Effector CD4-positive, alpha-beta T cell (primary cell): Measurements from ENCODE around the gene SPNS2.

Experiments
- DNase-seq: peaks from one replicate; pipeline ENCODE4 v3.0.0-alpha.2; 2020

SPNS2 gene

DNA sequence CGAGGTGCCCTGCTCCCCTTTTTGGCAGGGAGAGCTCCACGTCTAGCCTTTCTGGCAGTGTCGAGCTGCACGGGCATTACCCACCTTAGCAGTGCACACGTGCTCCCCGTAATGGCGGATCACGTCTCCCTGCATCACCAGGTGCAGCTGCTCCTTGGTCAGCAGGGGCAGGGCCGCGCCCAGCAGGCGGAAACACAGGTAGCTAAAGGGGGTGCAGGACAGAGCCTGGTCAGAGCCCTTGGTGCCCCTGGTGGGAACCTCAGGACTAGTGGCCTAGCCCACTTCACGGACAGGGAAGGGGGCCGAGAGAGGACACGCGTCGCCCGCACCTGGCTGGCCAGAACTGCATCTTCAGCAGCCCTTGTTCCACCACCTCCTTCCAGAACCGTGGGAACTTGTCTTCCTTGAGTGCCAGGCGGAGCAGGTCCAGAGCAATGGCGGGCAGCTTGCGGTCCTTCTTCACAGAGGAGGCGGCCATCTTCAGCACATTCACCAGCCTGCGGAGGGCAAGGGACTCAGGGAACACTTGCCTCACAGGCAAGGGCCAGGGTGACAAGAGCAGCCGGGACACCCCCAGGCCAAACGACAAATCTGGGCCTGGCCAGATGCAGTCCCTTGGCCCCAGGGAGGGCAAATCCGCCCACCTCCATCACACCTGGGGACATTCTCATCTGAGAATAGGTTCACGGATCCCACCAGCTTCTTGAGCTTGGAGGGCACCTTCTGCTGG lies 53.3 kb downstream of the SPNS2 start:
- DNase-seq = no peak

DNA sequence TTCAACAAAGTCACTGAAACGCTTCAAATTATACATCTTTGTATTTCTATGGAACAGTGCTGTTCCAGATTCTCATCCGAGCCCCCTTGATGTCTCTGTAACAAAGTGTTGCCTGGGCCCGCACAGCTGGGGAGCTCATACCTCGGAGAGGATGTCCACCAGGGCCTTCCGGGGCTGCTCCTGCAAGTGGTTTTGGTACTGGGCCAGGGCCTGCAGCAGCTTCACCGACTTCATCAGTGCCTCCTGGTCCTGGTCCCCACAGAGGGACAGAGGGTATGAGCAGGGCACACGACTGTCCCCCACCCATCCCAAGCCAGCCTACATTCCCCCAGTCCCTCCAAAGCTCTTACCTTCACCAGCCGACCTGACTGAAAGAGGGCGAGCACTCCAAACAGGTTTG lies 55.0 kb downstream of the SPNS2 start:
- DNase-seq = no peak

DNA sequence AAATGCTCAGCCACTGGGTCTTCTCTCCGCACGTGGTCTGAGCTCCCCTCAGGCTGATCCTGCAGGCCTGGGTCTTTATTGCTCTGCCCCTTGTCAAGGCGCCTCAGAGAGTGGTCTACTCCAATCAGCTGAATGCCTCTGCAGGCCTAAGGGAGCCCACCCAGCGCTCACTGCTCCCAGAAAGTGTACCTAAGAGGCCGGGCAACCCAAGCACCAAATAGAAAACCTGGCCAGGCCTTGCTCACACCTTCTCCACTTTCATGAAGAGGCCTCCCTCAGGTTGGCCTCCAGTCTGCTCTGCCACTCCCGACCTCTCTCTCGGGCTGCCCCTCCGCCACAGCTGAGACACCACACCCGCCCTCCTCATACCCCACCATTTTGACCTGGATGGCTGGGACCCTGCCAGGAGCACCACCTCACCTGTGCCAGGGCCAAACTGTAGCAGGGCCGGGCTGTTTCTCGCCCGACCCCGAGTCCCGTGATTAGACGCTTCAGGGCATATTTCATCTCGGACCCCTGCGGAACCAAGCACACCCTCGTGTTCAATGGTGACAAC lies 55.8 kb downstream of the SPNS2 start:
- no peak for DNase-seq

DNA sequence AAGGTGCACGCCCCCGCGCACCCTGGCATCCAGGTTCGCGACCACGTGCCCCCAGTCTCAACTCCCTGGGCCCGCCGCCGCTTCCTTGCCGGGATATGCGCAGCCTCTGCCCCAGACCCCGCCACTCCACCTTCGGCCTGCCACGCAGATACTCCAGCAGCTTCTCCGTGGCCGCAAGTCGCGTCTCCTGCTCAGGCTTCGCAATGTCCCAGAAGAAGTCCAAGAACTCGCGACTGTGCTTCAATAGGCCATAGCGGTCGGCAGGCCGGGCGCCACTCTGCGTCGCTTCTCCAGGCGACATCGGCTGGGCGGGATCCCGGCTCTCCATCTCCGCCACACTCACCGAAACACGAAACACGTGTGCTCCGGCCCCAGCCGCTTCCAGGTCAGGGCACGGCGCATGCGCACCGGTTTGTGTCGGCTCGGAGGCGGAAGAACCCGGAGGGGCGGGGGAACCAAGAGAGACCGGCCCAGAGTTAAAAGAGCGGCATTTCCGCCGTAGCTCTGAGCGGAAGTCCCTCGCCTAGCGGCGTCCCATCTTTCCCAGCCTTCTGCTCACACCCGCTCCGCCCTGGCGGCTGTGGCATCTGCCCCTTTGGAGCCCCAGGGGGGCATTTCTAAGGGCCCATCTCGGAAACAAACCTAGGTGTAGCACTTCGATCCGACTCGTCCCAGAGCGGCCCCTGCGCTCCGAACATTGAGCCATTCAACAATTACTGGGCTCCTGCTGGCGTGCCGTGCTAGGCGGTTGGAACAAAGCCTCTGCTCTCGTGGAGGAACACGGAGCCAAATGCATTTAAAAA lies 56.5 kb downstream of the SPNS2 start, which contains the start of gene MYBBP1A:
MYBBP1A (minus strand) TSS at position 388 of the 803 bp plus-strand sequence; CDS start at position 328, 60 bp downstream.
- DNase-seq = peak; percentile 97

DNA sequence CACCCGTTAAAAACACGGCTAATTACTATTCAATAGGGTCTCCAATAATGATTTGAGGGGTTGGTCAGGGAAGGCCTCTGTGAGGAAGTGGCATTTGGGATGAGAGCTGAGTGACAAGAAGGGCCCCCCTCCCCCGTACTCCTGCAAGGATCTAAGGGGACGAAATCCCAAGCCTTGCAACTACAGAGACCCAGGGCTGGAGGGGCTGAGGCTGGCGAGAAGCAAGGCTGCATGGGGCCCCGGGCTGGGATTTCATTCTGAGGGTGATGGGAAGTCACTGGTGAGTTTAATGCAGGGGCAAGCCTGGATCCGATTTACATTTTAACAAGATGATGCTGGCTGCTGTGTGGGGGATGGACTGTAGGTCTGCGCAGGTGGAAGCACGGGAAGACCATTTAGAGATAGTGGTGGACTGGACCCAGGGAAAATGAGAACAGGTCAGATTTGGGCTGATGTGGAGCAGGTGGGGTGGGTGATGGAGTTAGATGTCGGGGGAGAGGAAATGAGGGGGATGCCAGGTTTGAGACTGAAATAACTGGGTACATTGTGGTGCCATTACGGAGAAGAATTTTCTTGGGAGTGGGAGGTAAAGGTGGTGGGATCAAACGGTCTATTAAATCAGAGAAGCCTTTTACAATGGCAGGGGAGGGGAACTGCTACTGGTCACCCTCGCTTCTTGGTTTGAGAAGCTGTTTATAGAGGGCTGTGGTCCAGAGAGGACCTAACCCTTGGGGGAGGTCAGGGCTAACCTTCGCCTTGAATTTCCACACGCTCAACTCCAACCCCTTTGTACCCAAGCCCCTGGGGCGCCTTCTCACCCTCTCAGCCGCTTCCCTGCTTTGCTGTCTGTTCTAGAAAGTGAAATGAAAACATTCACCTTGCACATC lies 57.4 kb downstream of the SPNS2 start:
- no peak for DNase-seq

DNA sequence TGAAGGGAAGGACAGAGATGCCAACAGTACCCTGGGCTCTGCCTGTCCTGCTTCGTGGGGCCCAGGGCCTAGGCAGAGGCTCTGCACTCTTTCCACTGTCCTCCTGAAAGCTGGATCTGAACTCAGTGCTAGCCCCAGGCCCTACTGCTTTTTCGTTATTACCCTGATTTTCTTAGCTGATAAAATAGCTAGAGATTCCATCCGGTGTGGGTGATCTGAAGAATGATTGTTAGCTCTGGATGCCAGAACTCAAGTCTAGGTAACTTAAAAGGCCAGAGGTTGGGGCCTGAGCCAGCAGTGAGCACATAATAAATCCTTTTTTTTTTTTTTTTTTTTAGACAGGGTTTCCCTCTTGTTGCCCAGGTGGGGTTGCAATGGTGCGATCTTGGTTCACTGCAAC lies 58.3 kb downstream of the SPNS2 start:
- DNase-seq = no peak

DNA sequence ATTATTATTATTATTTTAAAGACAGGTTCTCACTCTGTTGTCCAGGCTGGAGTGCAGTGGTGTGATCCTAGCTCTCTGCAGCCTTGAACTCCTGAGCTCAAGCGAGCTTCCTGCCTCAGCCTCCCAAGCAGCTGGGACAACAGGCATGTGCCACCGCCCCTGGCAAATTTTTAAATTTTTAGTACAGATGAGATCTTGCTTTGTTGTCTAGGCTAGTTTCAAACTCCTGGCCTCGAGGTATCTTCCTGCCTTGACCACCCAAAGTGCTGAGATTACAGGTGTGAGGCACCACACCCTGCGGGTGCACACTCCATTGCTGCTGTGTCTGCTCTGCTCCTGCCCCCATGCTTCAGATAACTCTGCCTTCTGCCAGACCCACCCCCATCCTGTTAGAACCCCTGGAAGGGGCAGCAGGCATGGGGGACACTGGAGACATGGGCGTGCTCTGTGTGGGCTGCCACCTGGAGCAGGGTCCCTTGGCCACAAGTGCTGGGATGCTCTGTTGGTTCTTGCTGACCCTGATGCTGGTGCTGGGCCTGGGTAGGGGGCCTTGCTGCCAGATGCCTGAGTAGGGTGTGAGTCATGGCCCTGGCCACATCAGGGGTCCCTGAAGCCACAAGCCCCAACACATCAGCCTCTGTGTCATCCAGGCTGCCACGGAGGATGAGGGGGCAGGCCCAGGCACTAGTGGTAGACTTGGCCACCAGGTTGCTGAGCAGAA lies 59.1 kb downstream of the SPNS2 start:
- no peak for DNase-seq

DNA sequence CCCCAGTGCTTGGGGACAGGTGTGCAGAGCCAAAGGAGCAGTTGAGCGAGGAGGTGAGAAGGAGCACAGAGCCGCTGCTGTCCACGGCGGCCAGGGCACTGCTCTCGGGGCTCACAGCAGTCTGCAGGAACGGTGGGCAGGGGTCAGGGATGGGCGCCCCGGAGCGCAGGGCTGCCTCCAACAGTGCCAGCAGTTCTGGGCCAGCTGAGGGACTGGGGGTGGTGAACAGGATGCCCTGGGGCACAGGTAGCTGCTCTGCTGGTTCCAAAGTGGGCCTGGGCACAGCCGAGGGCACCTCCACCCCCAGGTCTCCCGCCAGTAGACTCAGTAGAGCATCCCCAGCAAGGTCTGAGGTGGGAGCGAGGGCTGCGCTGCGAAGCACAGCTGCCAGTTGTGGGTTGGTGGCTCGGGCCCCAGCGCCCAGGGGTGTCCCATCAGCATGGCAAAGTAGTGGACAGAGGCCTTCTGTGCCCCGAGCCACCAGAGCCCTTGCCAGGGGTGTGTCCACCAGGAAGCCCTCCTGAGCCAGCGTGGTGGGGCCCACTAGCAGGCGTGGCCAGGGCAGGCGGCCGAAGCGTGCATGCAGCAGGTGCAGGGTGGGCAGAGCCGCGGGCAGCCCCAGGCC lies 59.8 kb downstream of the SPNS2 start:
- no peak for DNase-seq

DNA sequence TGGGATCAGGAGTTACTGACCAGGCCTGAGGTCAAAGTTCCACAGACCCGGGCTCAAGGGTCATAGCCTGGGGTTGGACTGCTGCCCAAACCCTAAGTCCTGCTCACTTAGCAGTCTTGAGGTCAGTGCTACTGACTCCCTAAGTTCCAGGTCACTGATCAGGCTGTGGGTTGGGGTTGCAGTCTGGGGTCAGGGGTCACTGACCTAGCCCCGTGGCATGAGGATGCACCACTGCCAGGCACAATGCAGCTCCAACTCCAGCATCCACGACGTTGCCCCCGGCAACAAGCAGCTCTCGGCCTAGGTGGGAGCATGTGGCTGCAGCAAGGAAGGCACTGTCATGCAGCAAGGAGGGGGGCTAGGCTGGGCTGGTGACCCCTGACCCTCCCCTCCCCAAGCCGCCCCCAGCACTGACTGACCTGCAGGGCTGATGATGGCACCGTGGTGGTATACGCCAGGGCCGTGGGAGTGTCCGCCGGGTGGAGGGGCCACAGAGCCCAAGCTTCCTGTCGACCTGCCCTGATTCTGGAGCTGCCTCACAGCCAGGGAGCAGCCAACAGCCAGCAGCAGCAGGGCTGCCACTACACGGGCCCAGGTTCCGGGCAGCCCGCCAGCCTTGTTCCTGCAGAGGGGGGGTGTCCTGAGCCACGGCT lies 60.6 kb downstream of the SPNS2 start:
- no peak for DNase-seq

DNA sequence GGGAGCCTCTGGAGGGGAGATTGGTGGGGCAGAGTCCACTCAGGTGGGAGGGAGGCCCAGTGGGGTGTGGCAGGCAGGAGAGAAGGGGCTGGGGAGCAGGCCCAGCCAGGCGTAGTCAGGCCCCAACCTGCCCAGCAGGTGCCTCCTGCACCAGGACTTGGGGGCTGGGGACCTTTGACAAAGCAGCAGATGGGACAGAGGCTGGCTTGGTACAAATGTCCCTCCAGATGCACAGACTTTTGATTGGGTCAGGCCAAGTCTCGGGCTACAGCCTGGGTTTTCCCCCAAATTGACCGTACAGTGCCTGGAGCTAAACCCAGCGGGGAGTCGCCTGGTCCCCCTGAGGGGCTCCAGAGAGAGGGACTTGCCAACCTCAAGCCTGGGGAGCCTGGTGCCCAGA lies 61.3 kb downstream of the SPNS2 start:
- DNase-seq = no peak

DNA sequence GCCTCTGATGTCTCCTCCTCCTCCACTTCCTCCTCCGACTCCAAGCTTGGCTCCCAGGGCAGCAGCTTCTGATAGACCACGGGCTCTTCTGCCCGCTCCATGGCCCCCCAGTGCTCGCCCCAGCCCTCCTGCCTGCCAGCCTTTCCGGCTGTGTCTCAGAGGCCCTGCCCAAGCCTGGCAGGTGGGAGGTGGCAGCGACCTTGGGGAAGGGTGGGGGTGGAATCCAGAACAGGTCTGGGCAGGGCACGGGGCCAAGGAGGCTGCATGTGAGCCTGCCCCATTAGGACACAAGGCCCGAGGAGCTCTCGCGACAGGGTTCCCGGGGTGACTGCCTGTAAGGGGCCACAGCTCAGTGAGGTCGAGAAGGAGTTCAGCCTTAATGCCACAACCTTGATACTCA lies 61.7 kb downstream of the SPNS2 start, which contains the start of gene GGT6:
GGT6 (minus strand) TSS at position 157 of the 400 bp plus-strand sequence; CDS start at position 101, 56 bp downstream.
- no peak for DNase-seq

DNA sequence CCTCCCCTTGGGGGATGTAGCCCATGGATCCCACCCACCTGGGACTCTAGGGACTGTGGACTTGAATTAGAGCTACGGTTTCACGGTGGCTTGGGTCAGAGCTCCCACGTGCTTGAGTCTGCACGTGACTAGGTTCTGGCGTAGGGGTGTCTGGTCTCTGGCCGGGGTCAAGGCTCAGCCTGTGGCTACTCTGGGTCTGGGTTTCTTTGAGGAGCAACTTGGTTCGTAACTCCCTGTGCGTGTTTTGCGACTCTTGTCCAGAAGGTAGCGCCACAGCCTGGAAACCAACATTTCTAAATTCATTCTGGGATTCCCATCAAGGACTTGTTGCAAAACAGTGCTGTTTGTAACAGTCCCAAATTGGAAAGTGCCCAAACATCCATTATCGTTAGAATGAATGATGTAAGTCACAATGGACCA lies 62.2 kb downstream of the SPNS2 start:
- DNase-seq = no peak

DNA sequence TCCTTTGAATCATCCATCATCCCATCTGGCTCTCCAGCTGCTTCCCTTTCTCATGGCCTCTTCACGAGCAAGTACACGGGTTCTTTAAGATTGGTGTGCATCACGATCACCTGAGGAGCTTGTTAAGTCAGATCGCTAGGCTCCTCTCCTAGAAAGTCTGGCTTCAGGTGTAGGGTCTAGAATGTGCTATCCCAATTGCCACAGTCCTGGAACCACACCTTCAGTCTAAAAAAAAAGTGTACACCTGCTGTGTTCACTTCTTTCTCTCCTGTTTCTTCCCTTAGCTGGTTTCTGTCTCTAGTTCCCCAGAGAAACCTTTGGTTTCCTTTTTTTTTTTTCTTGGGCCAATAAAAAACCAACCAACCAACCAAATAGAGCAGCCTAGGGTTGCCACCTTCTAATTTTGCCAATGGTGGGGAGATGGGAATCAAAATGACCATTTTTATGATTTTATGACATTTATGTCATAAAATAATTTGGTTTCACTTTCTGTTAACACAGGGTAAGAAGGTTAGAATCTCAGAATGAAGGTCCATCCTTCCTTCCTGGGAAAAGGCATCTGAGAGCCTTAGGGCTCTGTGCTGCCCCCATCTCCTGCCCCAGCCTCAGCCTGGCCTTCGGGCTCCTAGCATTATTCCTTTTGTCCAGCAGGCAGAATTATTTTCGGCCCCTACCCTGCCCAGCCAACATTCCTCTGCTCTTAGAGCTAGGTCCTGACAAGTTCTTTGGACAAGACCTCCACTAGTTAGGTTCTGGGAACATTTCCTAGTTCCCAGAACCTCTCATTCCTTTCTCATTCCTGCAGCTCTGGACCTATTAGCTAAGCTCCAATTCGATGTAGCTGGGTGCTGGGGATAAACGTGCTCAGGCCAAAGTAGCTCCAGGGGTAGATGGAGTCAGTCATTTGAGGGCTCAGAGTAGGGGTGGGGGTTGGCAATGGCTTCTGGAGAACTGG lies 63.6 kb downstream of the SPNS2 start:
- DNase-seq = no peak

DNA sequence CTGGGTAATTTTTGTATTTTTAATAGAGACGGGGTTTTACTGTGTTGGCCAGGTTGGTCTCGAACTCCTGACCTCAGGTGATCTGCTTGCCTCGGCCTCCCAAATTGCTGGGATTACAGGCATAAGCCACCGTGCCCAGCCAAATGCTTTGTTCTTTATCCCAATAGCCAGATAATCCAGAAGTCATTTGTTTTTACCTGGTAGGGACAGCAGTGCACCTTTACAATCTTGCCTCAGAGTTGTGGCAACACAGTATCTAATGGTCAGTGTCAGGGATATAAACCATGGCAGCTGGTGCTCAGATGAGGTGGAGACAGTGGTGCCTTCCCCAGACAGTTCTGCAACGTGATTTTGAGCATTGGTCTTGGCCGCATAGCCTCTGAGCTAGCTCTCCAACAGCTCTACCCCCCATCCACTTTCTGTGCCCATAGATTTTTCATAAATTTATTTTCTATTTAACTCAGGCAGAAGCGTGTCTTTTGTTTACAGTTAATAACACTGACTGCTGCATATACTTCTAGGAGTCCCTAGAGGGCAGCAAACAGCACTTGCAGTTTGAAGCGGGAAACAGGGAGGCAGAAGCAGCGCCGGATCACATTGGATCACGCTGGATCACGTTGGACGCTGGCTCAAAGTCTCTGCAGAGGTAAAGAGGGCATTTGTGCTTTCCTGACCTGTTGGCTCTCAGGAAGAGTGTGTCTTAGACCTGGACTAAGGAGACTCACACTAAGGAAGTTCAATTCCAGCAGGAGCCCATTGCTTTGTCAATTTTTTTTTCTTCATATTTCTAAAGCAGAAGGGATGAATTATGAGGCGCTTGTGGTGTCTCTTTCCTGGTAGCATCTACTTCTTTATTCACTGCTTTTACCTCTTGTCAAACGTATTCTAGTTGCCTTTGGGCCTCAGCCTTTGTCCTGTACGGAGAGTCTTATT lies 66.8 kb downstream of the SPNS2 start:
- DNase-seq = peak; percentile 39

DNA sequence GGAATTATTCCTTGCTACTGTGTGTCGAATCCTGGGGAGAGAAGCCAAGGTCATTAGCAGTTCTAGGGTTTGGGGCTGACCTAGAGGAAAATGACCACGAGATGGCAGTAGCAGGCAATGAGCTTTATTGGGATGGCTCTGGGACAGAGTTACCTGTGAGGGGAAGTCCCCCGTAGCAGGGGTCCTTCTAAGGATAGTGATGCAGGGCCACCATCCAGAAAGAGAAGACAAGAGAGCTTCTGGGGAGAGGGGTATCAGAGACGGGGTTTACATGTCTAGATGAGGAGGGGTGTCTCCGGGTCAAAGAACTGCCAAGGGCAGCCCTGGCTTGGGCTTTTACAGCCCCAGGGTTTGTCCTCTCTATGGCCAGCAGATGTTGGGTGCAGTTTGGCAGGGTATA lies 68.1 kb downstream of the SPNS2 start:
- no peak for DNase-seq

DNA sequence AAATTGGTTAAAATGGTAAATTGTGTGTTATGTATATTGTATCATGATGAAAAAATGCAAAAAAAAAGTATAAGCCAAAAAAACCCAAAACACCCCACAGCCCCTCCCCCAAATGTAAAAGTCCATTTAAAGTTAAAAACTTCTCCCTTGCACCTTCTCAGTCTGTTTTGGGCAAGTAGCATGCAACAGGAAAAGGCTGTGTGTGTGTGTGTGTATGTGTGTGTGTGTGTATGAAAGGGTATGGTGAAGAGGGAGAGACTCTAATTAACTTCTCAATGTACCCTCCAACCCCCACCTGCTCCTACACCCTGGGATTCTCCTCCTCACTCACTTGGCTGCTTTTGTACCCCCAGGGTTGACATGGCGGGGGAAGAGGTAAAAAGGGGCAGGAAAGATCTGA lies 70.9 kb downstream of the SPNS2 start:
- DNase-seq = no peak

DNA sequence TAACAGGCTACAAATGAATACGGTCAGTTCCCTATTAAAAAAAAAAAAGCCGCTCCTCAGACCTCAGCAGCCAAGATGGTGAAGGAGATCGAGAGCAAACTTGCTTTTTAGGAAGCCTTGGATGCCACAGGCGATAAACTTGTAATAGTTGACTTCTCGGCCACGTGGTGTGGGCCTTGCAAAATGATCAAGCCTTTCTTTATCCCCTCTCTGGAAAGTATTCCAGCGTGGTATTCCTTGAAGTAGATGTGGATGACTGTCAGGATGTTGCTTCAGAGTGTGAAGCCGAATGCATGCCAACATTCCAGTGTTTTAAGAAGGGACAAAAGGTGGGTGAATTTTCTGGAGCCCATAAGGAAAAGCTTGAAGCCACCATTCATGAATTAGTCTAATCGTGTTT lies 73.5 kb downstream of the SPNS2 start:
- DNase-seq = no peak

DNA sequence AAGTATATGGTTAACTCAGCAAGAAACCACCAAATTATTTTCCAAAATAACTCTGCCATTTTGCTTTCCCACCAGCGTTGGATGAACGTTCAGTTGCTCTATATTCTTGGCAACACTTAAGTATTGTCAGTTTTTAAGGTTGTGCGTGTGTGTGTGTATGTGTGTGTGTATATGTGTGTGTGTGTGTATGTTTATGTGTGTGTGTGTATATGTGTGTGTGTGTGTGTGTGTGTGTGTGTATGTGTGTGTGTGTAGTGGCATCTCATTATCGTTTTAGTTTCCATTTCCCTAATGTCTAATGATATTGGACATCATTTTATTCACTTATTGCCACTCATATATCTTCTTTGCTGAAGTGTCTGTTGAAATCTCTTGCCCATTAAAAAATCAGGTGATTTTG lies 74.4 kb downstream of the SPNS2 start:
- no peak for DNase-seq

DNA sequence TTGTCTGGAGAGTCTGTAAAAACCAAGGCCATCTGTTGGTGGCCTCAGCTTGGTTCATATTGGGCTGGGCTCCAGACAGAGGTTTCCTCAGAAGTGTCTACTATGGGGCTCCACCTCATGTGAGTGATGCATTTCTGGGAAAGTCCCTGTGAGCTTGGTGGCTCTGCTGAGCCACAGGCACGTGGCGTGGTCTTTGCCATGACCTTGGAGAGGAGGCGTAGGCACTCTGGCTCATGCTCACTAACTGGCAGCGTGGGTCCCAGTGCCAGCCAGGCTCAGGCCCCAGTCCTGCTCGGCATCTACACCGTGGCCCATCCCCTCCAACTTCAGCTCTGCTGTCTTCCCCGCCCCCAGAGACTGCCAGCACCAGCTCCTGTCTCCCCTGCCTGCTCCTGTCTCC lies 75.0 kb downstream of the SPNS2 start:
- DNase-seq = peak; percentile 13
